Measurements from ENCODE around the gene FCHSD2.
A peak's percentile ranks its signal among the peaks of the same experiment; 100 is the strongest.

FCHSD2 gene

DNA sequence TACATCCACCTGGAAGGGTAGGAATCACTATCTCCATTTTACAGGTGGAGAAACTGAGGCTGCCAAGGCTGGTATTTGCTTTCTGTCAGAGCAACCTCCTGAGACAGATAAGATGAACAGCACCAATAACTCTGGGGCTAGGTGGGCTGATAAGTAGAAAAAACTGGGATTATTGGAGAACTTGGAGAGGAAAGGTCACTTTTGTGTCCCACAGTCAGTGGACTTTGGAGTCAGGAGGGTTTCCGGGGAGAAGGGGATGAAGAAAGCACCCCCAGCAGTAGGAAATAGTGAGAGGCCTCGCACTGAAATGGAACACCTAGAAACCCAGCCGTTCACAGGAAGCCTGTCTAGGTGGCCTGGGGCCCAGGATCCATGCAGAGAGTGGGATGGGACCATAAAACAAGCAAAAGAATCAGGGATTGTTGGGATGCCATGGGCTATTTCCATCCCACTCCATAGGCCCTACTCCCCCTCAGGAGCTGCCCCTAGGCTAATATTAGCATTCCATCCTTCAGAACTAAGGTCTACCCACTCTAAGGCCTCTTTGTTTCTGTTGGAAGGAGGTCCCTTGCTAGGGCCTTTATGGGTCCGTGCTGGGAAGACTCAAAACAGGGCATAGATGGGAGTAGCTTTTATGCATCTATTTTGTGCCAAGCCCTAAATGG is 31.0 kb upstream of the FCHSD2 start:
- DNase-seq (ENCODE audit: low read depth in 2 of 2): no peak

DNA sequence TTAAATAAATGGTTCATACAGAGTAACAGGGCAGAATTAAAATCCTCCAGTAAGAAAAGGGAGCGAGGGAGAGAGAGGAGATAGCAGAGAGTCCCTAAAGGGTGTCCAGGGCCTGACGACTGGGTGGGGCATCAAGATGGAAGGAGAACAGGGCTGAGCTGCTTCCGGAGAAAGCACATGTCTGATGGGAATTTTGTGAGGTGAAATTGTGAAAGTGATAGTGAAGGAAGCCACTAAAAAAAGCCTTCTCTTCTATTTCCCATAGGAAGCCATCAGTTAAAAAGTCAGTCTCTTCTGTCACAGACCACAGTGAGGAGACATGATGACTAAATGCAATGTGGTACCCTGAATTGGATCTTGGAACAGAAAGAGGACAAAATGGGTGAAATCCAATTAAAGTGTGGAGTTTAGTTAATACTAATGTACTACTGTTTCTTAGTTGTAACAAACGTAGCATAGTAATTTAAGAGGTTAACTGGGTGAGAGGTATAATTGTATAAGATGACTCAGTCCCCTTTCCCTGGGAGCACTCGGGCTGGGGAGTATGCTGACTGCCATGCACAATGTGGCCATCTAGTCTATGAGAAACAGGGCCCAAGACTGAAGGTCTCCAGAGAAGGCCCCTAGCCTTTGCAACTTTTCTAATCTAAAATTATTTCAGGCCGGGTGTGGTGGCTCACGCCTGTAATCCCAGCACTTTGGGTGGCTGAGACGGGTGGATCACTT is 29.5 kb upstream of the FCHSD2 start:
- DNase-seq (ENCODE audit: low read depth in 2 of 2): no peak

DNA sequence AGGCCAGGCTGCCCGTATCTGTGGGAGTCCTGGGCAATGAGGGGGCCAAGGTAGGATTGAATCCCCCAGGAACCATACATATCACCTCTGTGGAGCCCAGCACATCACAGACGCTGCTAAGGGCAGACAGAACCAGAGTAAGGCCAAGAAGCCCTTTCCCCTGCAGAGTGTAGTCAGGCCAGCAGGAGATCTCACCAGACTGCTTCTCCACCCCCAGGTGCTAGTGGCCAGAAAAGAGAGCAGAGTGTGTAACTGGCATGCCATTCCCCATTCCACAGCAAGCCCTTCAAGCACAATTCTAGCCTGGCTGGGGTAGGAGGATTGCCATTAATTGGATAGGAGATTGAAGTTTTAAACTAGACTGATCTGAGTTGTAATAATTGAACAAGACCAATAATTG is 28.0 kb upstream of the FCHSD2 start:
- no peak for DNase-seq (ENCODE audit: low read depth in 2 of 2)

DNA sequence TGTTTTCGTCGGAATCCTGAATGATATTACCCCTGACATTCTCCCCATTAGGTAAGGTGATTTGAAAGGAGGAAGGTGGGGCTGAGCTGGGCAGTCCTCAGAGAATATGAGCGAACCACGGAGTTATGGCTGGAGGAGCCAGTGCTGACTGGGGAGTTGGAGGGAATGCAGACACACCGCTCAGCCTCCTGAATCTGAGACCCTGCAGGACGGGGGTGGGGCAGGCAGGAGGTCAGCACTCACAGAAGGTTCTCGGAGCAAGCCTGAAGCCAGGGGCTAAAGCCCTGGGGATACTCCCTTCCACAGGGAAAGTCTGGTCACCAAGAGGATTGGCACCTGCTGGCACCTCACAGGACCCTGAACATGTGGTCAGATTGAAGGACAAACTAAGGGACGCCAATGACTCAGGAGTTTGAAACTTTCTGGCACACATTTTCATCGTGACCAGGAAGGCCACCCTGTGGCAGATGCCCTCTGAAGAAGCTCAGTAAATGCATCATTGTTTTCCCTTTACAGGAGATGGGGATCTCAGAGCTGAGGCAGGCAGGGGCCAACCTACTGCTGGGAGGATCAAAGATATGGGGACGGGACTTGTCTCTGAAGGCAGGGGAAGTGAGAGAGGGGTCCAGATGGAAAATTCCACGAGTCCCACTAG is 26.9 kb upstream of the FCHSD2 start:
- no peak for DNase-seq (ENCODE audit: low read depth in 2 of 2)

DNA sequence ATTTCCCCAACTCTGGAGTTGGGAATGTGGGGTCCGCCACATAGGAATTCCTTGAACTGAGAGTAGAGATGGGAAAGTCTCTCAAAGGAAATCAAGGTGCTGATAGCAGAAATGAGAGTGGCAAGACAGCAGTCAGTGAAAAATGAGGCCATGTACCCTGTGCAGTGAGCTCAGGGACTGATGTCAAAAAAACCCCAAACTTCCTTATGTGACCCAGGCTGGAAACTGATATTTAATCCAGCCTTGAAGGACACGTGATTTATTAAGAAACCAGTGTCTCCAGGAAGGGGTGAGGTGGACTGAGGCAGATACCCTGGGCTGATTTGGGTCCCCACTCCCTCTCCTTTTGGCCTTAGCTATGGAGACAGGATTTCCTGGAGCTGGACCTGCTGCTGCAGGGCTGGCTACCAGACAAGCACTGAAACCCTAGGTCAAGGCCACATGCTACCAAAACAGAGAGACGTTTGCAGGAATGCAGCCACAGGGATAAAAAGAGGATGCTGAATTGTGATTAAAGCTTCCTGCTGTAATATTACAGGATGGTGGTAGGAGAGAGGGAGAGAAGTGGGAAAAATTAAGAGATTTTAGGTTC is 25.3 kb upstream of the FCHSD2 start:
- DNase-seq (ENCODE audit: low read depth in 2 of 2): no peak

DNA sequence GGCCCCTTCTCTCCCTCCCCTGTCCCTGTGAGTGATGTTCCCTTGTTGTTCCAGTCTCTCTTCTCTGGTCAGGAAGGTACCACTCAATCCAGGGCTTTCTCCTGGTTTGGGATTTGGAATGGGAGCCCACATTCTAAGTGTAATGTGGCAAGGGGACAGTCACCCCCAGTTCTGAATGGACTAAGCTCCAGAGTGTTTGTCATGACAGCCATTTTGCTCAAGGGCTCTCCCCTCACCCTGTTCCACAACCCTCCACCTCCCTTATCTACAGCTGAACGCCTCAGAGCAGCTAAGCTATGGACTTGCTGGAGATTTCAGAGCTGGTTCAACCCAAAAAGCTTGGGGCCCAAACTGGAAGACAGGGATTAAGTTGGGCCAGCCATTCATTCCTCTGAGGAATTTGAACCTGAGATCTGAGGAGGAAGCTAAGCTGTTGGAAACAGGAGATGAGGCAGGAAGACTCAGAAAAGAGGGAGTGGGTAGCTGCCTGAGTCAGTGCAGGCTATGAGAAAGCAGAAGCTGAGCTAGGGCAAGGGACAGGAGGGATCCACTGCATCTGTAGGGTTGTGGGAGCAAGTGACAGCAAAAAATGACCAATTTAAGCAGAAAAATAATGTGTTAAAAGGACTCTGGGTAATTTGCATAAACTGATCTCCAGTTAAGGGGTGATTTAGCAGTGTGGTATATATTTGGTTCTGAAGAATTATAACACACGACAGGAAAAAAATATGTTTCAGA is 22.9 kb upstream of the FCHSD2 start:
- no peak for DNase-seq (ENCODE audit: low read depth in 2 of 2)

DNA sequence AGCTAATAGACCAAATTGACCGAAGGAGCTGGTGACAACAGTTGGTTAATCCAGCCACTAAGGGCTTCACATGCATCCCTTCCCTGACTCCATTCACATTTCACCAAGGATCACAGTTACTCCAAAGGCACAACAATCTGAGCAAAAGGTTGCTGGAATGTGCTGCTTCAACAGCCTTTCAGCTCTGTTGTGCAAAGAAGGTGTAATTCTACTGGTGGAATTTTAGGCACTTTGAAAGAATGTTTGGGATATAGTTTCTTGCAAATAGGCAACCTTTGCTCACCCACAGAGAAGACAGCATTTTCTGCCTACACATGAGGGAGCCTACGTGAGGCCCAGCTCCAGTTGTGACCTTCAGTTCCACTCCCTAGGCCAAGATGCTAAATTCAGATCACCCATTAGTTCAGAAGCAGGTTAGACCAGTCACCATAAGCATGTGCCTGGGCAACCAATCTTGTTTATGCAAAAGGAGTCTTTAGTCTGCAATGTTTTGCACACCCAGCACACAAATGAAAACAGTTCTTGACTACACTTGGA is 21.6 kb upstream of the FCHSD2 start:
- no peak for DNase-seq (ENCODE audit: low read depth in 2 of 2)

DNA sequence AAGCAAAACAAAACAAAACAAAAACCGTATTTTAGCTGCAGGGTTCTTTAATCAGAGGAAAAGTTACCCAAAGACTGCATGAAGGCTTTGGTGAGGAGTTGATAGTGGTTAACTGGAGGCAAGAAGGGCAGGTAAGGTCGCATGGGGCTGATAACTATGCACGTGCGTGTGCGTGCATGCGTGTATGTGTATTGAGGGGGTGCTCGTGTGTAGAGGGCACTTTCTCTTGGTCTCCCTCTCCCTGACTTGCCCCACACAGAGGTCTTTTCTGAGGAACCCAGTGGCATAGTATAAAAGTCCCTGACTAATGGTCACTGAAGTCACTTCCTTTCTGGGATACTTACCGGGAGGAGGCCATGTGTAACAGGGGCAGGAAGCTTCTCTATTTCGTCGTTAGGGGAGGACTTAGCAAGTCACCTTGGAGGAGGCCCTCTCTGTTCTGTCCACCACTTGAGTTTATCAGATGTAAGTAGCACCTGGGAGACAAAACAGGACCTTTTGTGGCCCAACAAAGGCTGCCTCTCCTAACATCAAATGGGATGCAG is 20.1 kb upstream of the FCHSD2 start:
- DNase-seq (ENCODE audit: low read depth in 2 of 2): no peak

DNA sequence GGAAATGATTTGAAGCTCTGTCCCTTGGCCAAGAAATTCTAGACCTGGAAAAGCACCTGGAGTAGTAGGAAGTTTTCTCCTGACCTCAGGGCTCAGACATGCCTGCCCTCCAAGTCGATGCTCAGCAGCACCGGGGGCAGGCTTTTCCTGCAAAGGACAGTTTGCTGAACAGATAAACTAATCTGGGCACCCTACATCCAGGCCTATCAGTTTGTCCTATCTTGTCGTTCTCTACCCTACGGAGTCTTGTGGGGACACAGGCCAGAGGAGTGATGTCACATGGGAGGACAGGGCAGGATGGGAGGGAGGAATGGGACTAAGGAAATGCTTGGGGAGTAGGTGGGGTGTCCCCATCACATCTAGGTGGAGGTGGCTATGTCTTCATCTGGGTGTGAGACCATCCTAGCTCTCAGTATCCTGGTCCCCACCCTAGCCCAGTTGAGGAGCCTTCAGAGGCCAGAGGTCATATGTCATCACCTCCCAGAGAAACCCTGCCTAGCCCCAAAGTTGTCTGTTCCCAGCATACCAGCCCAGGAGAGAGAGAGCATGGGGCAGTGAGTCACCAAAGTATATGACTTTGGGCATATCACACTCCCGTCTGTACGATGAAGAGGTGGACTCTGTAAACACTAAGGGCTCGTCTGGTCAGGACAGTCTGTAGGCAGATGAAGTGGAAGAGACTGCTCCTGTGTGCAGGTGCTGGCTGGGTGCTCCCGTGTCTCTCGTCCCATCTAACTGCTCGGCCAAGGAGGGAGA is 18.1 kb upstream of the FCHSD2 start:
- DNase-seq (ENCODE audit: low read depth in 2 of 2): no peak

DNA sequence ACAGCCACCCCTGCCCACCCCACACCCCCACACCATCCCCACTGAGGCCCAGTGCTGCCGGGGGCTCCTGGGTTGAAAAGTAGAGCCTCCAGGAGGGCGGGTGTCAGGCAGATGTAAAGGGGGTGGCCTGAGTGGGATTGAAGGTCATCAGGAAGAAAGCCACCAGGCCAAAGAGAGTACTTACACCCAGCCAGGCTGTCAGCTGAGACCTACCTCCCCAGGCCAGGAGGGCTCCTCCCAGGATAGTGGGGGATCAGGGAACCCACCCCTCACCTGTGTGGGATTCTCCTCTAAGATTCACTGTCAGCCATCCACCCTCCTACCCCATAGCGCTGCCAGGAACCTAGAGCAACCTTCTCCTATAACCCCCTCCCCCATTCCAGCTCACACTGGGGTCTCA is 17.2 kb upstream of the FCHSD2 start:
- no peak for DNase-seq (ENCODE audit: low read depth in 2 of 2)

DNA sequence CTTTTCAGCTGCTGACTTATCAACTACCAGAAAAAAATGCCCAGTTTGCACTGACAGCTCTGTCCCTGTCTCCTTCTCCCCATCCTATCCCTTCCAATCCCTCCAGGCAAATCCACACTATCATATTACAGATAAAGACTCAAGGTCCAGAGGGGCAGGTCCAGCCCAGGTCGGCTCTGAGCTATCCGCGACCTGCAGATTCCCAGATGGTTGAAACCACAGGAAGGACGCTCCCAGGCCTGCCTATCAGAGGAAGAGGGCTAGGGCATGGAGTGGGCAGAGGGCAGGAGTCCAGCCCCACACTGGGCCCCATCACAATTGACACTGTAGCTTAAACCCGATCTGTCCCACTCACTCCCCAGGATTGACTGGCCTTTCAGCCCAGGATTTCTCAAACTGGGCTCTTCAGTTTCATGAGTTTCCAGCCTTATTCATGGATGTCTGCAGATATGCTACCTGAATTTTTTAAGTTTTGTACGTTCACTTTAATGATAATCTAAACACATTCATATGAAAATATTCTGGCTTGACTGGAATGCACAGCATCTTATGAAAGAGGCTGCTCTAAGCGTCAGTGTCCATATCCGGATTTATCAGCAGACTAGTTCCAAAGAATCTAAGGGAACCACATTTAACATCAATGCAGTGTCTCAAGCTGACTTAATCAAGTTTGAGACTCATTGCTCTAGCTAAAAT is 16.4 kb upstream of the FCHSD2 start:
- no peak for DNase-seq (ENCODE audit: low read depth in 2 of 2)

DNA sequence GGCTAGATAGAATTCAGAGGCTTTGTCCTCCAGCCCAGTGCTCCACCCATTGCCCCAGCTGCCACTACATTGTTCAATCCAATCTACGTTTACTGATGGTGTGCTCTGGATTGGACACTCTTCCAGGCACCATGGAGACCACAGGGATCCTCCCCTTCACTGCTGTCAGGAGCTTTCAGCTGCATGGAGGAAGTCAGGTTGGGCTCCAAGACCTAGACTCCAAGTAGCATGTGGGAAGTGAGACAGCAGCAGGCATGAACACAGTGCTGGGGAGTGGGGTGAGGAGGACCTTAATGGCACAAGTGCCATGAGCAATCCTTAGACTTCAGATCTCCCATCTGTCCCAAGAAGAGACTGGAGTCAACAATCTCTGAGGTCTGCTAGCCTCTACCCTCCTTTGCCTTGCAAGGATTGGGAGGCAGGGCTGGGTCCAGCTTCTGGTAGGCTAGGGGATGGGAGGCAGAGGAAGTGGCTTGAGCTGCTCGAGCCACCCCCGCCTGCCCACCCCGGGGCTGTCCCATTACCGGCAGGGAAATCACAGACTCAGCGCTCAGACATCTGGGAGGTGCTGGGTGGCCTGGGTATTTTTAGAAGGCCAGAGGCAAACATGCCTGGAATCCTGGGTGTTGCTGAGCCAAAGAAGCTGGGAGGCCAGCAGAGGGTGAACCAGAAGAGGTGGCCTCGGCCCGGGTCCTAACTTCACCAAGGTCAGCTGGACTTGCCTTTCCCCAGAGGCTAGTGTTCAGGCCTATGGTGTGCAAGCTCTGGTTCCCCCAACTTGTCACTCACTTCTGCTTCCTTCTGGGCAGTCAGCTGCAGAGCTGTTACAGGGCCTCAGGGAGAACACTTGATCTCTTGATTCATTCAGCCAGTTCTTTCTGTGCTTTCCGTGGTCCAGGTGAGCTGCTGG is 15.2 kb upstream of the FCHSD2 start:
- DNase-seq (ENCODE audit: low read depth in 2 of 2): no peak

DNA sequence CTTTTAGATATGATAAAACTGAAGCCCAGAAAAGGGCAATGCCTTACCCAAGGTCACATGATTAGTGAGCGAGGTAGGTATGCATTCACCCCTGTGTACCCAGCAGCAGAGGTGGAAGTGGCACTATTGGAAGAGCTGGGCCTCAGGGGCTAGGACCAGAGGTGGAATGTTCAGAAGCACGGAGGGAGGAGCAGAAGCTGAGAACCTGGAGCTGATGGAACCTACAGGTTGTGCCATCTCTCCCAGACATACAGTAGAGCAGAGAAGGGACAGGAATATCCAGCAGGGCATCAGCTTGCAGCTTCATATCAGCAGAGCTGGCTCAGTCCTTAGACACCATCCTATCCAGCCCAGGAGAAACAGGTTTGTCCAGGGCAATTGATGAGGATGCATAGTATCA is 14.6 kb upstream of the FCHSD2 start:
- no peak for DNase-seq (ENCODE audit: low read depth in 2 of 2)

DNA sequence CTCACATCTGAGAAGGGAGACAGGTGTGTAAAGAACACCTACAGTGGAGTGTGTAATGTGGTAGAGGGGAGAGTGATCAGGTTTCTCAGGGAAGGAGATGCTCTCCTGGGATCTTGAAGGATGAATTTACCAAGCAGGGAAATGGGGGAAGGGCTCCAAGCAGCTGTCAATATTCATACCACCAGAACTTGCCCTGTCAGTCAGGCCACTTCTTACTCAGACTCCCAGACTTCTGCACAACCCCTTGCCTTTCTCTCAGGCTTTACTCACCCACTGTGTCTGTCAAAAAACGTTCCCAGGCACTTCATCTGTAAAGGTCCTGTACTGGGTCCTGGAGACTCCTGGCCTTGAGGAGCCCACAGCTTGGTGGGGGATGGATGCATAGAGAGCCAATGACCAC is 14.0 kb upstream of the FCHSD2 start:
- no peak for DNase-seq (ENCODE audit: low read depth in 2 of 2)

DNA sequence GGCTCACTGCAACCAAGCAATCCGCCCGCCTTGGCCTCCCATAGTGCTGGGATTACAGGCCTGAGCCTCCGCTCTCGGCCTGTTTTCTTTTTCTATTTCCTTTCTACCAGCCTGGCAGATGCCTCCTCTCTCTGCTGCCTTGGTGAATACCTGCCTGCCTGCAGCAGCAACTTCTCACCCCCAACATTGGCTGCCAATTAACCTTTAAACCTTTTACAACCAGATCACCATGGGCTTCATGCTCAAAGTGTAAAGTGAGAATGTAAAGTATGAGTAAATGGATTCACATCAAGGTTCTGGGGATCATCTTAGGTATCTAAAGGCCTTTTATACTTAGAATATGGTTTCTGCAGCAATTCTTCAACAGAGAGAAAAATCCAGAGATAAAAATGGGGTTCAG is 13.0 kb upstream of the FCHSD2 start:
- no peak for DNase-seq (ENCODE audit: low read depth in 2 of 2)

DNA sequence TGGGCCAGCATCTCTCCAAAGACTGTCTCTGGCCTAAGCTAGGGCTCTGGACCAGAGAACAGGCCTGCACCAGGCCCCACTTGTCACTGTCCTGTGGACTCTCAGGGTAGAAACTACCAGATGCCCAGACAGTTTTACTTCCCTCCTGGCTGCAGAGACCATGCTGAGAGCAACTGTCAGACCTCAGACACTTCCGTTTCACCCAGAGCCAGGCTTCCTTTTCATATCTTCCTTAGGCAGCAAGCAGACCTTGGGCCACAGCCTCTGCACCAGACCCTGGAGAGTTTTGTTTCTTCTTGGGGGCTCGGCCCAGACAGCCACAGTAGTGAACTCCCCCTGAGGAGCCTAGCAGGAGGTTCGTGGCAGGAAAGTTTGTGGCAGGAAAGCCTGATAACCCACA is 12.1 kb upstream of the FCHSD2 start:
- DNase-seq (ENCODE audit: low read depth in 2 of 2): no peak

DNA sequence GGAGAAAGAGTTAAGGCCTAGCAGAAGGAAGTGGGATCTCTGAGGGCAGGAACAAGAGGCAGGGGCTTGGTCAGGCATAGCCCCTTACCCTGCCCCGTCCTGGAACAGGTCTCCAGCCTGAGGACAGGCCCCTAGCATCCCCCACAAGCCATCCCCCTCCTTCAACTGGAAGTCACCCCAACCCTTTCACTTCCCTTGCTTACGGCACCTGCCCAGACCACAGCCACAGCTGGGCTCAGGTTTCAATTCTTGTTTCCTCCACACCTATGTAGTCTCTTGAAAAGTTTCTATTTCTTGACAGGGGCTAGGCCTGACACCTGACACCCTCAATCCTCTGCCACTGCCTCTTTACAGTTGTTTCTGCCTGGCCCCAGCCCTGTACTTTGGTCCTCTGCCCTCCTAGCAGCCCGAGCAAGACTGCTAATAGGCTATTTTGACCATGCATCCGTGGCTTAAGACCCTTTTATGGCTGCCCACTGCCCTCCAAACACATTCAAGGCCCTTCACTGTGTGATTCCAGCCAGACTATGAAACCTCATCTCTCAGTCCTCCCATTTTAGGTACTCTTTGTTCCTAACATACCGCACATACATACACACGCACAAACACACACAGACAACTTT is 10.9 kb upstream of the FCHSD2 start:
- peak in 1 of 2 donors; percentile 13 for DNase-seq (ENCODE audit: low read depth in 2 of 2)

DNA sequence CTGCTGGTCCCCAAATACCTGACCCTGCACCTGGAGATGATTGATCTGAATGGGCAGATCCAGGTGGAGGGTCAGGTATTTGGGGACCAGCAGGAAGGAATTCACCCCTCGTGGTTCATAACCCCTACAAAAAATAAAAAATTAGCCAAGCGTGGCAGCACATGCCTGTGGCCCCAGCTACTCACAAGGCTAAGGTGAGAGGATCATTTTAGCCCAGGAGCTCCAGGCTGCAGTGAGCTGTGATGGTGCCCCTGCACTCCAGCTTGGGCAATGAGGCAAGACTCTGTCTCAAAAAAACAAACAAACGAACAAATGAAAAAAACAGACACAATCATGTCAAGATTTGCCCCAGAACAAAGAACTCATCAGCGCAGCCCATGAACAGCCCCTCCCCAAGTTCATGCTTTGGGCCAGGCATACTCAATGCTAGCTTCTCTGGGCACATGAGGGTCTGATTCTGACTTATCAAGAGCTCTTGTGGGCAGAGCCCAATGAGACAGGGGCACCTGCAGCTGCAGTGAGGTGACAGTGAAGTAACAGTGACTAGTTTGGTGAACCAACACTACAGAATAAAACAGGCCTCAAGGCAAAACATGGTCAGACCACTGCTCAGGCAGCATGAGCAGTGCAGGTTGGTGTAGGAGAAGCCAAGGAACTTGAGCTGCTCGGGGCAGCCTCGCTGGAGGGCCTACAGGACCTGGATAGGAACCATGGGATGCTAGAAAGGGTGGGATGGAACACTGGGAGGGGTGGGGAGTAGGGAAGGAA is 10.2 kb upstream of the FCHSD2 start:
- DNase-seq (ENCODE audit: low read depth in 2 of 2): no peak
